Measurements from ENCODE around the gene SPTB.

Gene SPTB

DNA sequence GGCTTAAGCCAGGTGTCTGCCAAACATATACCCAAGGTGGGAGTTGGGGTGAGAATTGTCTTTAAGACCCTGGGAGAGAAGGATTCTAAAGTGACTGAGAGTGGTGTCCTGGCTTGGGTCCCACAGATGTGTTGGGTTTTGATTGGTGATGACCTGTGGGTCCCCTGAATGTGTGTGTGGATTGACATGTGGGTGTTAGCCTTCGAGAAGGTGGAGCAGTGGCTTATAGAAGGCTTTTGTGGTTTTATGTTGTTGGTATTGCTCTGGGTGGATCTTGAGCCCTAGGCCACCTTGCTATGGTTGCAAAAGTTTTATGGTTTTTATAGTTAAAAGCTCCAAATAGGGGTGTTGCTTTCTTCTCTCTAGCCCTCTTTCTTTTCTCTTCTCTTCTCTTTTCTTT is 145.8 kb downstream of the SPTB start:
- Histone ChIP-seq H3K36me3 (ENCODE audit: control insufficient read depth in 2 of 2, insufficient read depth in 1 of 2, low read length in 2 of 2) (peaks cover 11 to 81% of the 10 kb centered on the region in 2 experiments), H3K4me1 (ENCODE audit: control insufficient read depth, insufficient read depth, low read length) (no peaks in the 10 kb centered on the region), H3K9me3 (ENCODE audit: control insufficient read depth, insufficient read depth, low read depth, low read length) (no peaks in the 10 kb centered on the region), H3K27ac (ENCODE audit: extremely low read depth, low read depth, low read length) (0 out of 2 replicates have a peak overlapping the region, but pooled peaks have one; percentile 9), H3K4me3 (ENCODE audit: low read depth, low read length) (no peak overlapping the region)
- CTCF ChIA-PET: no interaction called here
- POLR2A ChIA-PET: no interaction called here
- TF ChIP-seq GLI4 (tag by site-specific recombination; IDR thresholded peaks at IDR 0.05) (no peak), ZNF266 (tag by site-specific recombination; IDR thresholded peaks at IDR 0.05; ENCODE audit: low read depth) (no peak), ZNF426 (tag by site-specific recombination; IDR thresholded peaks at IDR 0.05) (no peak), ZBTB48 (tag by site-specific recombination; IDR thresholded peaks at IDR 0.05) (no peak), KLF8 (tag by site-specific recombination; IDR thresholded peaks at IDR 0.05) (no peak), ZNF830 (tag by site-specific recombination; IDR thresholded peaks at IDR 0.05; ENCODE audit: low read depth) (no peak), ZNF624 (tag by site-specific recombination; IDR thresholded peaks at IDR 0.05) (no peak), GLIS1 (tag by site-specific recombination; IDR thresholded peaks at IDR 0.05) (no peak), ZNF48 (tag by site-specific recombination; IDR thresholded peaks at IDR 0.05) (no peak), IKZF3 (tag by site-specific recombination; IDR thresholded peaks at IDR 0.05) (no peak), ZFP69B (tag by site-specific recombination; IDR thresholded peaks at IDR 0.05) (no peak), ZNF76 (tag by site-specific recombination; IDR thresholded peaks at IDR 0.05; ENCODE audit: borderline replicate concordance, low read depth) (no peak), ZNF354C (tag by site-specific recombination; IDR thresholded peaks at IDR 0.05; ENCODE audit: borderline replicate concordance, low read depth) (no peak), ZNF791 (tag by site-specific recombination; IDR thresholded peaks at IDR 0.05) (no peak), GLIS2 (tag by site-specific recombination; IDR thresholded peaks at IDR 0.05) (no peak)
- TF ChIP-seq, protein P1, sequence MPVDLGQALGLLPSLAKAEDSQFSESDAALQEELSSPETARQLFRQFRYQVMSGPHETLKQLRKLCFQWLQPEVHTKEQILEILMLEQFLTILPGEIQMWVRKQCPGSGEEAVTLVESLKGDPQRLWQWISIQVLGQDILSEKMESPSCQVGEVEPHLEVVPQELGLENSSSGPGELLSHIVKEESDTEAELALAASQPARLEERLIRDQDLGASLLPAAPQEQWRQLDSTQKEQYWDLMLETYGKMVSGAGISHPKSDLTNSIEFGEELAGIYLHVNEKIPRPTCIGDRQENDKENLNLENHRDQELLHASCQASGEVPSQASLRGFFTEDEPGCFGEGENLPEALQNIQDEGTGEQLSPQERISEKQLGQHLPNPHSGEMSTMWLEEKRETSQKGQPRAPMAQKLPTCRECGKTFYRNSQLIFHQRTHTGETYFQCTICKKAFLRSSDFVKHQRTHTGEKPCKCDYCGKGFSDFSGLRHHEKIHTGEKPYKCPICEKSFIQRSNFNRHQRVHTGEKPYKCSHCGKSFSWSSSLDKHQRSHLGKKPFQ (tag by site-specific recombination; IDR thresholded peaks at IDR 0.05): no peak
- TF ChIP-seq, protein P2, sequence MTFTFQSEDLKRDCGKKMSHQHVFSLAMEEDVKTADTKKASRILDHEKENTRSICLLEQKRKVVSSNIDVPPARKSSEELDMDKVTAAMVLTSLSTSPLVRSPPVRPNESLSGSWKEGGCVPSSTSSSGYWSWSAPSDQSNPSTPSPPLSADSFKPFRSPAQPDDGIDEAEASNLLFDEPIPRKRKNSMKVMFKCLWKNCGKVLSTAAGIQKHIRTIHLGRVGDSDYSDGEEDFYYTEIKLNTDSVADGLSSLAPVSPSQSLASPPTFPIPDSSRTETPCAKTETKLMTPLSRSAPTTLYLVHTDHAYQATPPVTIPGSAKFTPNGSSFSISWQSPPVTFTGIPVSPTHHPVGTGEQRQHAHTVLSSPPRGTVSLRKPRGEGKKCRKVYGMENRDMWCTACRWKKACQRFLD (tag by site-specific recombination; IDR thresholded peaks at IDR 0.05): no peak

DNA sequence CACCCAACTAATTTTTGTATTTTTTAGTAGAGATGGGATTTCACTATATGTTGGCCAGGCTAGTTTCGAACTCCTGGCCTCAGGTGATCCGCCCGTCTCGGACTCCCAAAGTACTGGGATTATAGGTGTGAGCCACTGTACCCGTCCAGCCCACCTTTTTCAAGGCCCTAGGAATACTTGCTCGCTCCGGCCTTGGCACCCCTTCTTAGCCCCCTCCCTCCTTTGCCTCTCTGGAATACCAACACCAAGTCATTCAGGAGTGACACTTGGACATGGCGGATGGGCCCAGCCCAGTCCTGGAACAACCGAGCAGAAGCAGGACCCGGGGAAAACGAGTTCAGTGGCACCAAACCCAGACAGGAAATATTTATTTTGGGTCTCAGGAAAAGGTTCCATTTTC is 146.4 kb downstream of the SPTB start:
- H3K9me3 ChIP-seq (ENCODE audit: control insufficient read depth, insufficient read depth, low read depth, low read length): no peaks in the 10 kb centered on the region
- peaks cover 11 to 81% of the 10 kb centered on the region in 2 experiments for H3K36me3 ChIP-seq (ENCODE audit: control insufficient read depth in 2 of 2, insufficient read depth in 1 of 2, low read length in 2 of 2)
- ChIA-PET POLR2A (no interaction called here), CTCF (no interaction called here)
- no peak overlapping the region for H3K4me3 ChIP-seq (ENCODE audit: low read depth, low read length)
- H3K4me1 ChIP-seq (ENCODE audit: control insufficient read depth, insufficient read depth, low read length): no peaks in the 10 kb centered on the region
- no peak overlapping the region for H3K27ac ChIP-seq (ENCODE audit: extremely low read depth, low read depth, low read length)
- TF ChIP-seq ZFP69B (tag by site-specific recombination; IDR thresholded peaks at IDR 0.05): no peak
- TF ChIP-seq, protein P3, sequence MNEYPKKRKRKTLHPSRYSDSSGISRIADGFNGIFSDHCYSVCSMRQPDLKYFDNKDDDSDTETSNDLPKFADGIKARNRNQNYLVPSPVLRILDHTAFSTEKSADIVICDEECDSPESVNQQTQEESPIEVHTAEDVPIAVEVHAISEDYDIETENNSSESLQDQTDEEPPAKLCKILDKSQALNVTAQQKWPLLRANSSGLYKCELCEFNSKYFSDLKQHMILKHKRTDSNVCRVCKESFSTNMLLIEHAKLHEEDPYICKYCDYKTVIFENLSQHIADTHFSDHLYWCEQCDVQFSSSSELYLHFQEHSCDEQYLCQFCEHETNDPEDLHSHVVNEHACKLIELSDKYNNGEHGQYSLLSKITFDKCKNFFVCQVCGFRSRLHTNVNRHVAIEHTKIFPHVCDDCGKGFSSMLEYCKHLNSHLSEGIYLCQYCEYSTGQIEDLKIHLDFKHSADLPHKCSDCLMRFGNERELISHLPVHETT (tag by site-specific recombination; IDR thresholded peaks at IDR 0.05): no peak
- TF ChIP-seq YY1 (tag by site-specific recombination; IDR thresholded peaks at IDR 0.05): no peak
- TF ChIP-seq OSR2 (tag by site-specific recombination; IDR thresholded peaks at IDR 0.05): no peak
- TF ChIP-seq ZNF37A (tag by site-specific recombination; IDR thresholded peaks at IDR 0.05): no peak
- TF ChIP-seq, protein P1 (tag by site-specific recombination; IDR thresholded peaks at IDR 0.05): no peak
- no peak for TF ChIP-seq IKZF3 (tag by site-specific recombination; IDR thresholded peaks at IDR 0.05)
- TF ChIP-seq, protein P4, sequence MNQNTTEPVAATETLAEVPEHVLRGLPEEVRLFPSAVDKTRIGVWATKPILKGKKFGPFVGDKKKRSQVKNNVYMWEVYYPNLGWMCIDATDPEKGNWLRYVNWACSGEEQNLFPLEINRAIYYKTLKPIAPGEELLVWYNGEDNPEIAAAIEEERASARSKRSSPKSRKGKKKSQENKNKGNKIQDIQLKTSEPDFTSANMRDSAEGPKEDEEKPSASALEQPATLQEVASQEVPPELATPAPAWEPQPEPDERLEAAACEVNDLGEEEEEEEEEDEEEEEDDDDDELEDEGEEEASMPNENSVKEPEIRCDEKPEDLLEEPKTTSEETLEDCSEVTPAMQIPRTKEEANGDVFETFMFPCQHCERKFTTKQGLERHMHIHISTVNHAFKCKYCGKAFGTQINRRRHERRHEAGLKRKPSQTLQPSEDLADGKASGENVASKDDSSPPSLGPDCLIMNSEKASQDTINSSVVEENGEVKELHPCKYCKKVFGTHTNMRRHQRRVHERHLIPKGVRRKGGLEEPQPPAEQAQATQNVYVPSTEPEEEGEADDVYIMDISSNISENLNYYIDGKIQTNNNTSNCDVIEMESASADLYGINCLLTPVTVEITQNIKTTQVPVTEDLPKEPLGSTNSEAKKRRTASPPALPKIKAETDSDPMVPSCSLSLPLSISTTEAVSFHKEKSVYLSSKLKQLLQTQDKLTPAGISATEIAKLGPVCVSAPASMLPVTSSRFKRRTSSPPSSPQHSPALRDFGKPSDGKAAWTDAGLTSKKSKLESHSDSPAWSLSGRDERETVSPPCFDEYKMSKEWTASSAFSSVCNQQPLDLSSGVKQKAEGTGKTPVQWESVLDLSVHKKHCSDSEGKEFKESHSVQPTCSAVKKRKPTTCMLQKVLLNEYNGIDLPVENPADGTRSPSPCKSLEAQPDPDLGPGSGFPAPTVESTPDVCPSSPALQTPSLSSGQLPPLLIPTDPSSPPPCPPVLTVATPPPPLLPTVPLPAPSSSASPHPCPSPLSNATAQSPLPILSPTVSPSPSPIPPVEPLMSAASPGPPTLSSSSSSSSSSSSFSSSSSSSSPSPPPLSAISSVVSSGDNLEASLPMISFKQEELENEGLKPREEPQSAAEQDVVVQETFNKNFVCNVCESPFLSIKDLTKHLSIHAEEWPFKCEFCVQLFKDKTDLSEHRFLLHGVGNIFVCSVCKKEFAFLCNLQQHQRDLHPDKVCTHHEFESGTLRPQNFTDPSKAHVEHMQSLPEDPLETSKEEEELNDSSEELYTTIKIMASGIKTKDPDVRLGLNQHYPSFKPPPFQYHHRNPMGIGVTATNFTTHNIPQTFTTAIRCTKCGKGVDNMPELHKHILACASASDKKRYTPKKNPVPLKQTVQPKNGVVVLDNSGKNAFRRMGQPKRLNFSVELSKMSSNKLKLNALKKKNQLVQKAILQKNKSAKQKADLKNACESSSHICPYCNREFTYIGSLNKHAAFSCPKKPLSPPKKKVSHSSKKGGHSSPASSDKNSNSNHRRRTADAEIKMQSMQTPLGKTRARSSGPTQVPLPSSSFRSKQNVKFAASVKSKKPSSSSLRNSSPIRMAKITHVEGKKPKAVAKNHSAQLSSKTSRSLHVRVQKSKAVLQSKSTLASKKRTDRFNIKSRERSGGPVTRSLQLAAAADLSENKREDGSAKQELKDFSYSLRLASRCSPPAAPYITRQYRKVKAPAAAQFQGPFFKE (tag by site-specific recombination; IDR thresholded peaks at IDR 0.05; ENCODE audit: borderline replicate concordance): no peak
- no peak for TF ChIP-seq ZNF146 (tag by site-specific recombination; IDR thresholded peaks at IDR 0.05)

All from HEK293 (cell line).